HTERT RPE-1 (cell line): ENCODE data around the gene STK32C.

Experiments
- in situ Hi-C: fragments of 300-500 bp; cut with MboI; formaldehyde crosslinking; loops from 4 replicates; pipeline ENCODE4 v1.14.3; 2020; ENCODE audit warnings: low sequenced_read_pairs

Gene STK32C

DNA sequence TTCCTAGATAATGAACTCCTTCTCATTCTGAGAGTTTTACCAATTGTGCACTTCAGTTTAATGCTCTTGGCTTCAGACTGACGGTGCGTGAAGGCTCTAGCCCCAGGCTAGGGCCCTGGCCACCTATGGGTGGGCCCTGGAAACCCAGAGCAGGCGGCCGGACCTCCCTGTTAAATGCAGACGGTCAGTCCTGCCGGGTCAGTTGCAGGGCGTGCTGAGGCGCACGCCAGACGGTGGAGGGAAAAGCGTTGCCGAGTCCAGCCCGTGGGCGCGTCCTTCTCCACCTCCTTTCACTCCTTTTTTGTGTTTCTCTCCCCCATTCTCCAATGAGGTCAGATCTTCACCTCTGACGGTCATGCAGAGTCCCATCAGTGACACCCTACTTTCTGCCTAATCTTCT lies 118.7 kb downstream of the STK32C start:
- in situ Hi-C loops, result no loop called here

DNA sequence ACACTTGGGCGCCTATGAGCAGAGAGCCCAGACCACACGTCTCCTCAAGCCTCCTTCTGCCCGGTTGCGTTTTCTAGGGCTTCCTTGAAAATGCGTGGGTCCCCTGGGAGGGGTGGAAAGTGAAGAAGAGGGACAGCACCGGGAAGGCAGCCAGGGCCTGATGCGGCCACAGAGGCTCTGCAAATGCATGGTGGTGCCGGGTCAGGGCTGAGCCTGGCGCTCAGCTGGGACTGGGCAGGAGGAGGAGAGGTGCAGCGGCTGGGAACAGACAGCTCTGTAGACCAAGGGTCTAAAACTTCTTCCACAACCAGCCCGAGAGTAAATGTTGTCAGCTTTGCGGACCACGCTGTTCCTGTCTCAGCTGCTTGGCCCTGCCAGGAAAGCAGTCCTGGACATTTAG lies 119.4 kb downstream of the STK32C start:
- in situ Hi-C loops, result no loop called here

DNA sequence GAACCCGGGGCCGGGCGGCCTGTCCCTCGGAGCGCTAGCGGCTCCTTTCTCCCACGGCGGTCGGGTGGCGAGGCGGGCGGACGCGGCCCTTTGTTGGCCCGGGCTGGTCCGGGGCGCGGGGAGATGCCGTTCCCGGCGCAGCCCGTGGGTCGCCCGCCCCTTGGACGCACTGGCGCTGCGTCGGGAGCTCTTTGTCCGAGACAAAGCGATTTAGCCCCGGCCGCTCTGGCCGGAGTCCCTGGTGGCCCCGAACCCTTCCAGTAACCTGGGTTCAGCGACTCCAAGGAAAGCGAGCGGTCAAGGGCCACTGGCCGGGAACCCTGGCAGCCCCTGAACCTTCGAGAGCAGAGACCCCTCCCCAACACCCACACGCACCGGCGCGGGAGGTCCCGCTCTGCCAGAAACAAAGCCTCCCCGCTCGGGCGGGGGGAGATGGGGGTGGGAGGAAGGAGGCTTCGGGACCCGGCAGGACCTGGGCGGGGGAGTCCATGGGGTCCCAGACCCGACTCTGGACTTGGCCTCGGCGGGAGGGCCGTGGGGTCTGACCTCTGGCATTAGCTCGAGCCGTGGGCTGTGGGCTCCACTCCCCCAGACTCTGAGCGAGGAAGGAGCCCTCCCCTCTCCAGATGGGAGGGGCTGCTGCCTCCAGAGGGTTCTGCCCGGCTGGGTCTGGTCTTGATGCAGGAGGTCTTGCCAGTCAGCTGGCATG lies 120.2 kb downstream of the STK32C start:
- in situ Hi-C loops, result no loop called here

DNA sequence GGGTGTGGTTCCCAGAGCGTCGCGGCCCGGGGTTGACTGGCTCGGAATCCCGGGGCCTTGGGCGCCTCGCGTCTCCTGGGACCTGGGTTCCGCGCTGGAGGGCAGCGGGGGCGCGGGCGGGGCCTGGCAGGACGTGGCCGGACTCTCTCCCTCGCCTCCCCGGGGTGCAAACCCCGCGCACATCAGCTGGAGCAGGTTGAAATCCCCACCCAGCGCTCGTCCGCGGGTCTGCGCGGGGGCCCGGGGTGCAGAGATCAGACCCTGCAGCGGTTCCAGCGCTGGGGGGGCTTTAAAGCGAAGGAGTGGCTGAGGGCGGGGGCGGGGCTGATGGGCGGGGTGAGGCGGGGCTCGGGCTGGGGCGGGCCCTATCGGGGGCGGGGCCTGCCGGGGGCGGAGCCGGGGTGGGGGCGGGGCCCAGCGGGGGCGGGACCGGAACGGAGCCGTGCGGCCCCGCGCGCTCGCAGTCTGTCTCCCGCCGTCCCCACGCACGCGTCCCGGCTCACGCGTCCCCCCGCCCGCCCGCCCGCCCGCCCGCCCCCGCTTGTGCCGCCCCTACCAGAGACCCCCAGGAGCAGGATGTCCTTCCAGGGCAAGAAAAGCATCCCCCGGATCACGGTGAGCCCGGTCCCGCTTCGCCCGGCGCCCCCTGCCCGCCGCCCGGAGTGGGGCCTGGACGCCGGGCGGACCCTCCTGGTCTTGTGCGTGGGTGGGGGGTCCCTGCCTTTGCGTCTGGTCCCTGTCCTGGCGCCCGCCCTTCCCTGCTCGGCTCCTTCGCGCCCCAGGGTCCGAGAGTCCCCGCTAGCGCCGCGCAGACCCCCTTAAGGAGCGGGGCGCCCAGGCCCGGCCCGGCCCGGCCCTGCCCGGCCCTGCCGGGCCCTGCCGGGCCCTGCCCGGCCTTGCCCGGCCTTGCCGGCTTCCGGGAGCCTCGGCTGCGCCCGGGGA lies 121.0 kb downstream of the STK32C start, which contains the start of gene DPYSL4:
Gene DPYSL4 (plus strand): TSS at position 461 of the 942 bp plus-strand sequence. CDS start 116 bp downstream, at position 577.
- in situ Hi-C loops, result no loop called here

- in situ Hi-C loops, result no loop called here
These were observed 121.9 kb downstream of the STK32C start for GRCh38 chr10:132185601-132186487.

- in situ Hi-C loops, result no loop called here
These were observed 122.7 kb downstream of the STK32C start for GRCh38 chr10:132184816-132185593.

- in situ Hi-C loops, result no loop called here
These were observed 124.7 kb downstream of the STK32C start for GRCh38 chr10:132183046-132183445.

DNA sequence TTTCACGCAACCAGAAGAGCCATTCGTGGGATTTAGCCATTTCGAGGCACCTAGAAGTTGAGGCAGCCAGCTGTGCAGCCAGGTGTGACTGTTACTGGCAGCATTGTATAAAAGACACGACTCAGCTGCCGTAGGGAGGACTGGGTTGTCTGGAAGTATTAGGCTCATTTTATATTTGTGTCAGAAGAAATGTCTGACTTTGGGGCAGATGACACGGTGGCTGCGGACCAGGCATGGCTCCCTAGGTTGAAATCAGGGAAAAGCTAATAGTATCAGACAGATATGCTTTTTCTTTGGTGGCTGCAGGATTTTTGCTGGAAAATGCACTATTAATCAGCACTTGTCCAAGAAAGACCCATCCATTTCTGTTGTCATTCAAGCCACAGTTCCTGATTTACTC lies 125.2 kb downstream of the STK32C start:
- in situ Hi-C loops, result no loop called here

DNA sequence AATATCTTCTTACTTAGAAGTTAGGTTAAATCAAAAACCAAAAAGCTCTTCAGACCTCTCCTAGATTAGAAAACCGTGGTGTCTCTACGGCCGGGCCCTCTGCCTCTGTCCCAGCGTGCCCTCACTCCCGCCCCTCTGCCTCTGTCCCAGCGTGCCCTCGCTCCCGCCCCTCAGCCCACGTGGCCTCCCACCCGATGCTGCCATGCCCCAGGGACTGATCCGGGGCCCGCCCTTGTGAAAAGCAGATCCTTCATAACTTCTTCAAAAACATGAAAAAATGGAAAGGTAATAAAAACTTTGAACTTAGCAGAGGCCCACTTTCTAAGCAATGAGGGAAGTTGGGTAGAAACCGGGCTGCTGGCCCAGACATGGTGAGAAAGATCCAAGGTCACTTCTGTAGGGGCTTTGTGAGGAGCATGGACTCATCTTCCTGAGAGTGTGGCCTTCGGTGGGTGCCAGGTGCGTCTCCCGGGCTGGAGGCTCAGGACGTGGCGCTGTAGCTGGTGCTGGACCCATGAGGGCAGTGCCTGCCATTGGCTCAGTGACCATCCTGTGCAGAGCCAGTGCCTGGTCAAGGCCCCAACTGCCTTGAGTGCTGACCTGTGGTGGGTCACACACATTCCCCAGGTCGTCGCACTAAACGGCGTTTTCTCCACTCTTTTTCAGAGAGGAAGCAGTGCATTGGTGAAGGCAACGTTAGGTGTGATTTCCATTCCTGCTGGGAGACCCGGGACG lies 125.9 kb downstream of the STK32C start:
- in situ Hi-C loops, result no loop called here

GRCh38 chr10:132180736-132181135 lies 127.0 kb downstream of the STK32C start:
- in situ Hi-C loops, result no loop called here

- in situ Hi-C loops, result no loop called here
These were observed 128.0 kb downstream of the STK32C start for GRCh38 chr10:132179551-132180392.

- in situ Hi-C loops, result no loop called here
These were observed 128.8 kb downstream of the STK32C start for GRCh38 chr10:132178672-132179545.

- in situ Hi-C loops, result no loop called here
These were observed 129.7 kb downstream of the STK32C start for GRCh38 chr10:132178046-132178445.

GRCh38 chr10:132176623-132177500 lies 130.9 kb downstream of the STK32C start:
- in situ Hi-C loops, result no loop called here

DNA sequence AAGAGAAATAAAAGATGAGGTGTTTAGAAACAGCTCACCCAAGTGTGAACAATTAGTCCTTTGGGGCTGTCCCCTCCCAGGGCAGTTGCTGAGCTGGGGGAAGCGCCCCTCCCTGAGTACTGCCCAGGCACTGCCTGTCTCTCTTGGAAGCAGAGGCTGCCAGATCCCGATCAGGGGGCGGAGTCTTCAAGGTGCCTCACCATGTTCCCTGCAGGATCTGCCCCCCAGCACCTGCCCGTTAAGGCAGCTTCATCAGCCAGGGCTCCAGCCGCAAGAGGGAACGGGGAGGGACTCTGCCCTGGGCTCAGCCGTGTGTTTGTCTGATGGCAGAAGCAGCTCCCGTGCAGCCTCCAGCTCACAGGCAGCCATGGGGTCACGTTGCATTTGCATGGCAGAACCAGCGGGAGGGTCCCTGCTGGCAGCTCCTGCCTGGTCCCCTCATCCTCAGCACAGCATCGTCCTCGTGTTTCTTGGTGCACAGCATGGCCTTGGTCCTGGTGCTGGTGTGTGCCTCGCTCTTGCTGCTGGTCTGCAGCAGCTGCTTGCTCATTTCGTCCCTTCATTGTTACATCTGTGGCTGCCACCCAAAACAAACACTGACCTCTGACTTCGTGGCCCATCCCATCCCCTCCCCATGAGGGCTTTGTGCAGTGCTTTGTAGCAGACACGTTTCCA lies 131.7 kb downstream of the STK32C start:
- in situ Hi-C loops, result no loop called here

DNA sequence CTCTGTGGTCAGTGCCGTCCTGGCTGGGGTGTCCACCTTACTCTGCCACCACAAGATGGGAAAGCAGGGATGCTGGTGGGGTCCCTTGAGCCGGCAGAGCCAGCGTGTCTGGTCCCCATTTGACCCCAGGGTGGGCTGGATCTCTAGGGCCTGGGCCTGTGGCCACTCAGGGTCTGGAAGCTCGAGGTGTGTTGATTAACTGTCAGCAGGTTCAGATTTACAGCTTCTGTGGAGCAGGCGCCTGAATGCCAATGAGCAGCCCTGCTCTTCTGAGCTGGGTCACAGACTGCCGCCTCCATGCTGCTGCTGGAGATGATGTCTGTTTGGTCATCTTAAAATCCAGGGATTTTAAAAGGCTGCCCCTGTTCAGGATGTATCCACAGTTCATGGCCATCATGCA lies 132.3 kb downstream of the STK32C start:
- in situ Hi-C loops, result no loop called here
